ENCODE data around the gene MTCH2. TPM values are rescaled to one million over a fixed set of nuclear protein-coding genes. Genes with fewer than 3 reads are reported as not detected.
"Not testable (repeated sequence)": the region's sequence is repeated elsewhere in the genome, so short reads cannot be mapped to it uniquely, and the experiment has no call there.

MTCH2 gene
- 104 and 133 TPM in 2 replicates for total RNA-seq

- peak; percentile 99 for DNase-seq
Observed at GRCh38 chr11:47642099-47642855, at the start of gene MTCH2. Gene MTCH2 (minus strand): TSS chr11:47642559. CDS start chr11:47642465, 94 bp downstream.

- DNase-seq: no peak
Observed at GRCh38 chr11:47691979-47692378, 49.6 kb upstream of the MTCH2 start.

GRCh38 chr11:47689480-47689879, 47.1 kb upstream of the MTCH2 start:
- DNase-seq: no peak

- DNase-seq: no peak
Observed at GRCh38 chr11:47688991-47689390, 46.6 kb upstream of the MTCH2 start.

- no peak for DNase-seq
Observed at GRCh38 chr11:47688111-47688510, 45.8 kb upstream of the MTCH2 start.

GRCh38 chr11:47686704-47687103, 44.3 kb upstream of the MTCH2 start:
- DNase-seq: not testable (repeated sequence)

GRCh38 chr11:47686151-47686550, 43.8 kb upstream of the MTCH2 start:
- DNase-seq: no peak

GRCh38 chr11:47675851-47676250, 33.5 kb upstream of the MTCH2 start:
- no peak for DNase-seq

GRCh38 chr11:47672283-47672730, 29.9 kb upstream of the MTCH2 start:
- DNase-seq: no peak

GRCh38 chr11:47669856-47670255, 27.5 kb upstream of the MTCH2 start:
- no peak for DNase-seq

- peak; percentile 29 for DNase-seq
Observed at GRCh38 chr11:47668665-47669064, 26.3 kb upstream of the MTCH2 start.

- DNase-seq: no peak
Observed at GRCh38 chr11:47667555-47667954, 25.2 kb upstream of the MTCH2 start.

GRCh38 chr11:47667135-47667534, 24.8 kb upstream of the MTCH2 start:
- DNase-seq: no peak

GRCh38 chr11:47664936-47665335, 22.6 kb upstream of the MTCH2 start:
- peak; percentile 34 for DNase-seq

GRCh38 chr11:47661245-47661644, 18.9 kb upstream of the MTCH2 start:
- no peak for DNase-seq

GRCh38 chr11:47659276-47659675, 16.9 kb upstream of the MTCH2 start:
- no peak for DNase-seq

- no peak for DNase-seq
Observed at GRCh38 chr11:47656260-47656885, 14.0 kb upstream of the MTCH2 start.

GRCh38 chr11:47651818-47652469, 9.6 kb upstream of the MTCH2 start:
- no peak for DNase-seq

GRCh38 chr11:47649276-47649675, 6.9 kb upstream of the MTCH2 start:
- DNase-seq: no peak

GRCh38 chr11:47646019-47646418, 3.7 kb upstream of the MTCH2 start:
- DNase-seq: no peak

GRCh38 chr11:47645500-47645899, 3.1 kb upstream of the MTCH2 start:
- no peak for DNase-seq

GRCh38 chr11:47641600-47642098, 710 bp downstream of the MTCH2 start:
- peak; percentile 31 for DNase-seq

- not testable (repeated sequence) for DNase-seq
Observed at GRCh38 chr11:47640506-47640905, 1.9 kb downstream of the MTCH2 start.

Data from dermis blood vessel endothelial cell (primary cell).